ENCODE results near the gene EFNA2.
"Not testable (repeated sequence)": the region's sequence is repeated elsewhere in the genome, so short reads cannot be mapped to it uniquely, and the experiment has no call there.

Gene EFNA2

DNA sequence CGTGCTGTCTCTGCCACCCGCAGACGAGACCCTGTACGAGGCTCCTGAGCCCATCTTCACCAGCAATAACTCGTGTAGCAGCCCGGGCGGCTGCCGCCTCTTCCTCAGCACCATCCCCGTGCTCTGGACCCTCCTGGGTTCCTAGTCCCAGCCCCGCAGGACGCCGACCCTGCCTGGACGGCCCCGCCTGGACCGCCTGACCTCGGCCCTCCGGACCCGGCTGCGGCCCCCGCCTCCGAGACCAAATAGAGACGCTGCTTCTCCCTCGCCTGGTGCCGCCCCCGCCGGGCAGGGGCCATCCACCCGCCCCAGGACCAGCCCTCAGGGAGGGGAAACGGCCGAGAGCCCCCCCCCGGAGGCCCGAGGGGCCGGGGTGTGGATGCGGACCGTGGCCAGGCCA, 14.1 kb downstream of the EFNA2 start:
- TF ChIP-seq, protein P1, sequence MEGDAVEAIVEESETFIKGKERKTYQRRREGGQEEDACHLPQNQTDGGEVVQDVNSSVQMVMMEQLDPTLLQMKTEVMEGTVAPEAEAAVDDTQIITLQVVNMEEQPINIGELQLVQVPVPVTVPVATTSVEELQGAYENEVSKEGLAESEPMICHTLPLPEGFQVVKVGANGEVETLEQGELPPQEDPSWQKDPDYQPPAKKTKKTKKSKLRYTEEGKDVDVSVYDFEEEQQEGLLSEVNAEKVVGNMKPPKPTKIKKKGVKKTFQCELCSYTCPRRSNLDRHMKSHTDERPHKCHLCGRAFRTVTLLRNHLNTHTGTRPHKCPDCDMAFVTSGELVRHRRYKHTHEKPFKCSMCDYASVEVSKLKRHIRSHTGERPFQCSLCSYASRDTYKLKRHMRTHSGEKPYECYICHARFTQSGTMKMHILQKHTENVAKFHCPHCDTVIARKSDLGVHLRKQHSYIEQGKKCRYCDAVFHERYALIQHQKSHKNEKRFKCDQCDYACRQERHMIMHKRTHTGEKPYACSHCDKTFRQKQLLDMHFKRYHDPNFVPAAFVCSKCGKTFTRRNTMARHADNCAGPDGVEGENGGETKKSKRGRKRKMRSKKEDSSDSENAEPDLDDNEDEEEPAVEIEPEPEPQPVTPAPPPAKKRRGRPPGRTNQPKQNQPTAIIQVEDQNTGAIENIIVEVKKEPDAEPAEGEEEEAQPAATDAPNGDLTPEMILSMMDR (IDR thresholded peaks at IDR 0.05; ENCODE audit: insufficient read depth, low read depth, low read length, missing control alignments) = no peak
- H3K4me3 ChIP-seq (ENCODE audit: low read length) = no peak overlapping the region
- no peak for DNase-seq (ENCODE audit: low read depth)

DNA sequence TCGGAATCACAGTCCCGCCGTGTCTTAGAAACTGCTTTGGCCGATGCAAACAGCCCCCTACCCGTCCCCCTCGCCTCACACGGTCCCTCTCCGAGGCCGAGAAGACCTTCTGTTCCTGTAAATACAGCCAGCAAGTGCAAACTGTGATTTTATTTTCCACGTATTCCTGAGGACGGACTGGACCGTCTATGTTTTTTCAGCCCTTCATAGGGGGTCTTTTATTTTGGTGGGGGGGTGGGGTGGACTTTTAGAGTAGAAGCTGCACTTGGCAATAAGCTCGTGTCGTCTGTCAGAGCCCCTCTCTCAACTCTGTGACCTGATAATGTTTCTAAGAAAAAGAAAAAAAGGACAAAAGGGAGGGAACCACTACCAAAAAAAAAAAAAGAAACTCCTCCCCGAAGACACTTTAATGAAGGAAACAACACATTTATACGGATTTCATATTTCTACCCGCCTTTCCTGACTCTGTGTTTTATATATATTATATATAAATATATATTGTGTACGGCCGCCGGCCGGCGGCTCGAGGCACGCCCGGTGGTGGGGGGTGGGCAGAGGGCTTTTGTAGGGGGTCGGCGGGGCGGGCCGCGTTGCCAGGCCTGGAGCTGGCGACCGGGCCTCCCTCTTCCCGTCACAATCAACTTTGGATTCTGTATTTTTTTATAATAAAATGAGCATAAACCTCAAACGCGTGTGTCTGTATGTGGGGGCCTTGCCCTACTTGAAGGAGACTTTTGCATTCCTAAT, 15.2 kb downstream of the EFNA2 start:
- no peak overlapping the region for H3K4me3 ChIP-seq (ENCODE audit: low read length)
- DNase-seq (ENCODE audit: low read depth) = no peak
- TF ChIP-seq, protein P1 (IDR thresholded peaks at IDR 0.05; ENCODE audit: insufficient read depth, low read depth, low read length, missing control alignments) = no peak

DNA sequence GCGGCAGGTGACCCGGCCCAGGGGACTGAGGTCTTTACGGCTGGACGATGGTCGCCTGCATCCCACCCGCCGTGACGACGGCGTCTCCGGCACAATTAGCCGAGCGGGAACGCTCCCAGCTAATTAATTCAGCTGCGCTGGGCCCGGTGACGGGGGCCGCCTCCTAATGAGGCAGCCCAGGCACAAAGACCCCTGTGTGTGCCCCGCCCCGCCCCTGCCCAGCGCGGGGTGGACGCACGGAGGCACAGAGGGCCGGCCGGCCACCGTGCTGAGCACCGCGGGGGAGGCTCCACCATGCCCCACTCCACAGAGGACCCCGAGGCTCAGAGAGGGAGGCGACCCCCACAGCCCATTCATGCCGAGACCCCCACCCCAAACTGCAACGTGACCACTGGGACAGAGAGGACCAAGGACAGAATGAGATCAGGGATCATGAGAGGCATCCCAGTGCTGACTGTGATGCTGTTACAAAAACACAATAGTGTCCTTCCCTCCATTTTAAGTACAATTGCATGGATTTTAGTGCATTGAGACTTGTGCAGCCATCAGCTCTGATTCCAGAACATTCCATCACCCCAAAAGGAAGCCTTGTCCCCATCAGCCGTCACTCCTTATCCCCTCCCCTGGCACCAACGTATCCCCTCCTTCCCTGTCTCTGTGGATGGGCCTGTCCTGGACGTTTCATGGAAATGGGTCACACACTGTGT, 17.0 kb downstream of the EFNA2 start:
- no peak for DNase-seq (ENCODE audit: low read depth)
- TF ChIP-seq, protein P1 (IDR thresholded peaks at IDR 0.05; ENCODE audit: insufficient read depth, low read depth, low read length, missing control alignments) = no peak
- H3K4me3 ChIP-seq (ENCODE audit: low read length) = no peak overlapping the region

DNA sequence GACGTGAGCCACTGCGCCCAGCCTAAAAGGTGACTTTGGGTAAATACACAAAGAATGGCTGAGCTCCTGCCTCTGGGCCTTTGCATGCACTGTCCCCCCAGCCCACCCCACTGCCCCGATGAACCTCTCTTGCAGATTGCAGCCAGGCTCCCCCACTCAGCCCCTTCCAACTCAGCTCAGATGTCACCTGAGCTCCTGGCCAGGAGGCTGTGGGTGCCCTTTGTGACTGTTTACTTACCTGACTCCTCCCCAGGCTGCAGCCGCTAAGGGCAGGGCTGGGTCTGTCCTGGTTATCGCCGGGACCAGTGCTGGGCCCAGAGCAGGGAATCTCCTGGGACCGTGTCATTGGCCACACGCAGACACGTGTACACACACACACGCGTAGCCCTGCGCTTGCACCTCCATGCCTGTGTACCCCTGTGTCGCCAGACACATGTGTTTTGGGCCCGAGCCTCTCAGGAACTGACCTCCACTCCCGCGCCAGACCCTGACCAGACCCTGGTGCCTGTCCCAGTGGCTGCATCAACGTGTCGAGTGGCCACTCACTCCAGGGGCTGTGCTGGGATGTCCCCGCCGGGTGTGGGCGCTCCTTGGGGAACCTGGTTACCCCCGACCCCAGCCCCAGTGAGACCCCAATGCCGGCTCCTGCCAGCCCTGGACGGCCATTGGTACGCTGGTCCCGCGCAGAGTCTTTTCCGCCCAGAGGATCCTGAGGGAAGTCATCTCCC, 18.7 kb downstream of the EFNA2 start:
- H3K4me3 ChIP-seq (ENCODE audit: low read length) = no peak overlapping the region
- TF ChIP-seq, protein P1 (IDR thresholded peaks at IDR 0.05; ENCODE audit: insufficient read depth, low read depth, low read length, missing control alignments) = no peak
- DNase-seq (ENCODE audit: low read depth) = no peak

DNA sequence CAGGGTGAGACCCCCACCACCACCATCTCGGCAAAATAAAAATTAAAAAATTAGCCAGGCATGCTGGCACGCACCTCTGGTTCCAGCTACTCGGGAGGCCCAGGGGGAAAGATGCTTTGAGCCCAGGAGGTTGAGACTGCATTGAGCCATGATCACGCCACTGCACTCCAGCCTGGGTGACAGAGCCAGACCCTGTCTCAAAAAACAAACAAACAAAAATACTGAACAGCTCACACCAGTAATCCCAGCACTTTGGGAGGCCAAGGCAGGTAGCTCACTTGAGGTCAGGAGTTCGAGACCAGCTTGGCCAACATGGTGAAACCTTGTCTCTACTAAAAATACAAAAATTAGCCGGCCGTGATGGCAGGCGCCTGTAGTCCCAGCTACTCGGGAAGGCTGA, 19.7 kb downstream of the EFNA2 start:
- DNase-seq (ENCODE audit: low read depth); H3K4me3 ChIP-seq (ENCODE audit: low read length): not testable (repeated sequence)

DNA sequence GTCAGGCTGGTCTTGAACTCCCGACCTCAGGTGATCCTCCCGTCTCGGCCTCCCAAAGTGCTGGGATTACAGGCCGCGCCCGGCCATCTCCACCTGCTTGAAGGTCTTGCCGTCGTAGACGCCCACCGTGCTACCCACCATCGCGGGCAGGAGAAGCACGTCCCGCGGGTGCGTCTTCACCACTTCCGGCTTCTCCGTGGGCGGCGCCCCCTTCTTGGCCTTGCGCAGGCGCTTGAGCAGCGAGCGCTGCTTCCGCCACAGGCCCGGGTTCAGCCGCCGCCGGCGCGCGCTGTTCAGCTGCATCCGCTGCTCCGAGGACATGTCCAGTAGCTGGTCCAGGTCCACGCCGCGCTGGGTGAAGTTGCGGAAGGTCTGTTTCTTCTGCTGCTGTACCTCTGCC, 21.6 kb downstream of the EFNA2 start:
- H3K4me3 ChIP-seq (ENCODE audit: low read length) = no peak overlapping the region
- no peak for DNase-seq (ENCODE audit: low read depth)
- TF ChIP-seq, protein P1 (IDR thresholded peaks at IDR 0.05; ENCODE audit: insufficient read depth, low read depth, low read length, missing control alignments) = no peak

DNA sequence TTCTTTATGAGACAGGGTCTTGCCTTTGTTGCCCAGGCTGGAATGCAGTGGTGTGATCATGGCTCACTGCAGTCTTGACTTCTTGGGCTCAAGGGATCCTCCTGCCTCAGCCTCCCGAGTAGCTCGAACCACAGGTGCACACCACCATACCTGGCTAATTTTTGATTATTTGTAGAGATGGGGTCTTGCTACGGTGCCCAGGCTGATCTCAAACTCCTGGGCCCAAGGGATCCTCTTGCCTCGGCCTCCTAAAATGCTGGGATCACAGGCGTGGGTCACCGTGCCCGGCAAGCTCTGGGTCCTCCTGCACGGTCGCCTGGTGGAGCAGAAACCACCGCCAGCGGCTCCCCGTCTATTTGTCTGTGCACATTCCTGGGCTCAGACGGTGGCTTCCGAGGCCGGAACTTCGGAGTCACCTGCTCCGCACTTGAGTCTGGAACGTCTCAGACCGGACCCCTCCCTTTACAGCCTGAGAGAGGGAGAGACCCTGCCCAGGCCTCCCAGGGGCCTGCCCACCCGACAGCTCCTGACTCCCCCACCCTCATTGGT, 22.2 kb downstream of the EFNA2 start:
- TF ChIP-seq, protein P1 (IDR thresholded peaks at IDR 0.05; ENCODE audit: insufficient read depth, low read depth, low read length, missing control alignments) = no peak
- DNase-seq (ENCODE audit: low read depth) = no peak
- no peak overlapping the region for H3K4me3 ChIP-seq (ENCODE audit: low read length)
